ENCODE data around the gene ISOC2.
A peak's percentile ranks its signal among the peaks of the same experiment; 100 is the strongest.
"Not testable (repeated sequence)": the region's sequence is repeated elsewhere in the genome, so short reads cannot be mapped to it uniquely, and the experiment has no call there.

The ISOC2 gene

GRCh38 chr19:55443045-55443823 lies 18.2 kb downstream of the ISOC2 start, which contains the start of gene SHISA7:
SHISA7 (minus strand) TSS chr19:55443300; CDS start chr19:55442863, 437 bp downstream.
- no peak for DNase-seq (ENCODE audit: low read depth in 1 of 2, low spot score in 1 of 2)

DNA sequence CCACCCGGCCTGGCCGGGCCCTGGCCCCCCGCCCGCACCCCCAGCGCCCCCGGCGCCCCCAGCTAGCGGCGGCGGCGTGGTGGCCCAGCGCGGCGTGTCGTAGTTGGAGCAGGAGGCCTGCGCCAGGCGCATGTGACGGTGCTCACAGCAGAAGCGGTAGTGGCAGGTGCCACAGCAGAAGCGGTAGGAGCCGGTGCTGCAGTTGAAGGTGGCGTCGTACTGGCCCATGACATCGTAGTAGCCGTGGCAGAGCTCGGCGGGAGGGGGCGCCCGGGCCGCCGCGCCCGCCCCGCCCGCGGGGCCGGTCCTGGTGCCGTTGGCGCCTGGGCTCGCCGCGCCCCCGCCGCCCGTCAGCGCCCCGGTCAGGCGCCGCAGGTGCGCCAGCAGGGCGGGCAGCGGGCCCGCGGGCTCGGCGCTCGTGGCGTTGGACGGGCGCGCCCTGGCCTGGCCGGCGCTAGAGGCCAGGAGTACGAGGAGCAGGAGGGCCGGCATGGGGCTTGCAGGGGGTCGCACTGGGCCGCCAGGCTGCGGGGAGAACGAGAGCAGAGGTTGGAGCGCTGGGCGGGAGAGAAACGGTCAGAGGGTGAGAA lies 19.0 kb downstream of the ISOC2 start:
- no peak for DNase-seq (ENCODE audit: low read depth in 1 of 2, low spot score in 1 of 2)

GRCh38 chr19:55441692-55442321 lies 19.6 kb downstream of the ISOC2 start:
- no peak for DNase-seq (ENCODE audit: low read depth in 1 of 2, low spot score in 1 of 2)

- DNase-seq (ENCODE audit: low read depth in 1 of 2, low spot score in 1 of 2) = no peak
Observed at GRCh38 chr19:55441319-55441691, 20.1 kb downstream of the ISOC2 start.

DNA sequence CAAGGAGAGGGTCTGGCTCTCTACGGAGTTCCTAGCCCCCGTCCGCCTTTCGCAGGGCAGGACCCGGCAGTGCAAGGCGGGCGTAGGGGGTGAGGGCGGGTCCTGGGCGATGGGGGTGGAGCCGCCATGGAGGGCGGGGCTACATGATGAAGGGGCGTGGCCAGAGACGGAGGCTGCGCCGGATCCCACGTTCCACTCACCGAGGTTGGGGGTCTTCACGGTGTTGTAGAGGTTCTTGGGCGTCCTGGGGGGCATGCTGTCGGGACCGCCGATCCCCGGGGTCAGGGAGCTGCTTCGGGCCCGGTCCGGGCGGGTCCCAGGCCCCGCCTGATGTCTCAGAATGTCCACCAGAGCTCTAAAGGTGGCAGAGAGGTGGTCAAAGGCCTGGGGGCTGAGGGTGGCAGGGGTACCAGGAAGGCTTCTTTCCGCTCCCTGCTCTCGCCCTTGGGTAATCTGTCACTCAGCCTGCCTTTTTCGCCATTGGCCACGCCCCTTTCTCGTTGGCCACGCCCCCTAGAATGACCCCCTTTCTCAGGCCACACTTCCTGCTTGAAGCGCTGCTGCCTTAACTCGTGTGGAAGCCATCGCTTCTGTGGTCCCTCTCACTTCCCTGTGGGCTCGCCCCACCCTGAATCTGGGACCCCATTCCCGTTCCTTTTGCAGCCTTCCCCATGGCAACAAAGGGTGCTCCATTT lies 20.9 kb downstream of the ISOC2 start:
- DNase-seq (ENCODE audit: low read depth in 1 of 2, low spot score in 1 of 2) = no peak

DNA sequence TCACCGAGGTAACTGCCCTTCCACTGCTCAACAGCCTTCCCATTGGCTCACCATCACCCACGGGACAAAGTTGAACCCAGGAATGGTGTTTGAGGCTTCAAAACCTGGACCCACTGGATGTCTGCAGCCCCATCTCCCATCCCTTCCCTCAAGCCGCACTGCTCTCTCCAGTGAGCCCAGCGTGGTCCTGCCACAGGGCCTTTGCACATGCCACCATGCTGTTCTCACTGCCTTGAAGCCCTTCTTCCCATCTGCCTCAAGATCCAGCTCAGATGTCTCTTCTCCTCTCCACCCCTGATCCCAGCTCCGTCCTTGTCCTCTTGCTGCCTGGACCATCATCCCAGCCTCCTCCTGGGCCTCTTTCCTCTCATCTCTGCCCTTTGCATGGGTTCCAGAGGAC lies 22.4 kb downstream of the ISOC2 start:
- no peak for DNase-seq (ENCODE audit: low read depth in 1 of 2, low spot score in 1 of 2)

- no peak for DNase-seq (ENCODE audit: low read depth in 1 of 2, low spot score in 1 of 2)
Observed at GRCh38 chr19:55437410-55437809, 24.0 kb downstream of the ISOC2 start.

DNA sequence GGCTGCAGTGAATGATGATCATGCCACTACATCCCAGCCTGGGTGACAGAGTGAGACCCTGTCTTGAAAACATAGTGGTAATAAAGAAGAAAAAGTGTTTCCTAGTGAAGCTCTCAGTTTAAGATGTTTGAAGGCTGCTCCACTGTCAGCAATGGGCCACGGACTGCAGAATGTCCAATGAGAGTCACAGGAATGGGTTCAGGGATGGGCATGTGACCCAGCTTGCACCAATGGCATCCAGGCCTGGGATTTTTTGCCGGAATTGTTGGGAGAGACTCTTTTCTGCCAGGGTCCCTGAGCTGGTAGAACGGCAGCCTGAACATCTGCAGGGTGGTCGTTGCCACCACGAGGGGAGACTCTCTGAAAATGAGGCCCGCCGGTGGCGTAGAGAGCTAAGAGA lies 24.6 kb downstream of the ISOC2 start:
- no peak for DNase-seq (ENCODE audit: low read depth in 1 of 2, low spot score in 1 of 2)

DNA sequence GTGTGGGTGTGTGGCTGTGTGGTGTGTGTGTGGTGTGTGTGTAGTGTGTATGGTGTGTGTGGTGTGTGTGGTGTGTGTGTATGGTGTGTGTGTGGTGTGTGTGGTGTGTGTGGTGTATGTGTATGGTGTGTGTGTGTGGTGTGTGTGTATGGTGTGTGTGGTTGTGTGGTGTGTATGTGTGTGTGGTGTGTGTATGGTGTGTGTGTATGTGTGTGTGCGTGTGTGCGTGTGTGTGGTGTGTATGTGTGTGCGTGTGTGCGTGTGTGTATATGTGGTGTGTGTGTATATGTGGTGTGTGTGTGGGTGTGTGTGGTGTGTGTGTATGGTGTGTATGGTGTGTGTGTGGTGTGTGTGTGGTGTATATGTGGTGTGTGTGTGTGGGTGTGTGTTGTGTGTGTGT lies 26.4 kb downstream of the ISOC2 start:
- no peak for DNase-seq (ENCODE audit: low read depth in 1 of 2, low spot score in 1 of 2)

GRCh38 chr19:55434356-55434919 lies 27.0 kb downstream of the ISOC2 start:
- no peak for DNase-seq (ENCODE audit: low read depth in 1 of 2, low spot score in 1 of 2)

- DNase-seq (ENCODE audit: low read depth in 1 of 2, low spot score in 1 of 2) = no peak
Observed at GRCh38 chr19:55433292-55433691, 28.1 kb downstream of the ISOC2 start.

- DNase-seq (ENCODE audit: low read depth in 1 of 2, low spot score in 1 of 2) = no peak
Observed at GRCh38 chr19:55432241-55432959, 29.0 kb downstream of the ISOC2 start.

GRCh38 chr19:55431183-55431582 lies 30.3 kb downstream of the ISOC2 start:
- no peak for DNase-seq (ENCODE audit: low read depth in 1 of 2, low spot score in 1 of 2)

GRCh38 chr19:55426042-55426441 lies 35.4 kb downstream of the ISOC2 start:
- no peak for DNase-seq (ENCODE audit: low read depth in 1 of 2, low spot score in 1 of 2)

- no peak for DNase-seq (ENCODE audit: low read depth in 1 of 2, low spot score in 1 of 2)
Observed at GRCh38 chr19:55424518-55424917, 36.9 kb downstream of the ISOC2 start.

DNA sequence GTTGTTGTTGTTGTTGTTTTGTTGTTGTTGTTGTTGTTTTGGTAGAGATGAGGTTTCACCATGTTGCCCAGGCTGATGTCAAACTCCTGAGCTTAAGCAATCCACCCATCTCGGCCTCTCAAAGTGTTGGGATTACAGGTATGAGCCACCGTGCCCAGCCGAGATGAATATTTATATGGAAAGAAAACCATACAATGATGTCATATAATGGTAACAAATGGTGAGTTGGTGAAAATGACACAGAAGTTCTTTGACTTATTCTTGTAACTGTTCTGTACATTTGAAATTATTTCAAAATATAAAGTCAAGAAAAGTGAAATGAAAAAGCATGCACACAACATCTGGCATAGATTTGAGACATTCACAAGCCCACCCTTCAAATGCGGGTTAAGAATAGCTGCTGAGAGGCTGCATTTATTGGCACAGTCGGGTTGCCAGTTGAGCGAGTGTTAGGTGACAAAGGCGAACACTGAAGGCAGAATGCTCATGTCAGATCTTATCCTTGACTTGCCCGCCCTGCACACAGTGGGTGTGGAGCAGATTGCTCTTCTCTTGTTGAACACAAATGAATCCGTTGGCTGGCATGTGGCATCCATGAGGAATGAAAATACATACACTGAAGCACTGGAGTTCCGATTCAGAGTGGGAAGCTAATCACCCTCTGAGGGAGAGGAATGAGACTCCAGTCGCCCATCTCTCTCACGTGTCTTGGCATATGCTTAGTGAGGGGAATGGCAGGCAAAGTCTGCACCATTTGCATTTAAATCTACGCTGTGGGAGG lies 38.0 kb downstream of the ISOC2 start:
- DNase-seq (ENCODE audit: low read depth in 1 of 2, low spot score in 1 of 2) = no peak

DNA sequence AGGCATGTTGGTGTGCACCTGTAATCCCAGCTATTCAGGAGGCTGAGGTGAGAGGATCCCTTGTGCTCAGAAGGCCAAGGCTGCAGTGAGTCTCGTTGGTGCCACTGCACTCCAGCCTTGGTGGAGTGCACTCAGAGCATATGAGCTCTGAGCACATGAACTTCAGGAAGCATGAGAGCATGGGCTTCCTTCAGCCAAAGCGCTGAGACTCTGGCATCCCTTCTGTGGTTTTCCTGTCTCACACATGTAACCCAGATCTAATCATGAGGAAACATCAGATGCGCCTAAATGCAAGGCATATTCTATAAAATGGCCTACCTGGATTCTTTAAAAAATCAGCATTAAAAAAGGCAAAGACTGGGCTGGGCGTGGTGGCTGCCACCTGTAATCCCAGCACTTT lies 40.2 kb downstream of the ISOC2 start:
- DNase-seq (ENCODE audit: low read depth in 1 of 2, low spot score in 1 of 2) = not testable (repeated sequence)

DNA sequence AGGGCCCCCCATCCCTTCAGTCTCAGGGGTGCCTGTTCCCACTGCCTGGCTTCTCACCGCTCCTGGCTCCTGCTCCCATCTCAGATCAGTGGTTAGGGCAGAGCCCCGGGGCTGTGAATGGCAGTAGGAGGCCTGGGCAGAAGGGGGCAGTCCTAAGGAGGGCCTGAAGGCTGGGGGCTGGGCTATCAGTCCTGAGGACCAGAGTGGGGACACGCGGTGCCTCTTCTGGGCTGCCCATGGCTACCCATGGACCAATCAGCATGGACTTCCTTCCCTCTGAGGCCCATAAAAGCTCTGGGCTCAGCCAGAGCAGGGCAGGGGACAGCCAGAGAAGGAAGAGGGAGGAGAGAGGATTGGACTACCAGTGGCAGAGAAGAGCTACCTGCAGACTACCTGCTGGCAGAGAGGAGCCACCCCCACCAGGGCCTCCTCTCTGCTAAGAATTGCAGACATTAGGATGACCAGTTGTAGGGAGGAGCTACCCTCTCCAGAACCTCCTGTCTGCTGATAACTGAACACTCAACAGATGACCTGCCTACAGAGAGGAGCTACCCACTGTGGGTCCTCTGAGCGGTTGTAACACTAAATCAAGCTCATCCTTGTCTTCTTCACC lies 41.7 kb downstream of the ISOC2 start:
- no peak for DNase-seq (ENCODE audit: low read depth in 1 of 2, low spot score in 1 of 2)

- no peak for DNase-seq (ENCODE audit: low read depth in 1 of 2, low spot score in 1 of 2)
Observed at GRCh38 chr19:55419103-55419502, 42.3 kb downstream of the ISOC2 start.

DNA sequence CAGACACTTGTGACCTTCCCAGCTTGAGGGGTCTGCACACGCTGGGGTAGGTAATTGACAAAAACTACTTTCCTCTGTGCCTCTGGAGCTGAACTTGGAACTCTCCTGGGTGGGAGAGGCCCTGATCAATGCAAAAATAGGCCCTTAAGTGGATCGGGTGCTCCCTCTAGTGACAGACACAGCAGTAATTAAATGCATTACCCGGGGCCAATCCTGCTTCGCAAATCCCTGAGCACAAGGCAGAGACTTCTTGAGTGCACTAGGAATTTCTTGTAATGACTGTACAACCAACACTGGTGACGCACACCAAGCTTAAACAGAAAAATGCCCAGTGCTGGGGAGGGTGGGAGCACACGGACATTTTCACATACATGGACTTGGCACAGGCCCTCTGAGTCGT lies 43.3 kb downstream of the ISOC2 start:
- peak in 1 of 2 donors; percentile 16 for DNase-seq (ENCODE audit: low read depth in 1 of 2, low spot score in 1 of 2)
